B cell (primary cell): Measurements from ENCODE around the gene CLRN2.

Source experiments
- EZH2 ChIP-seq: IDR thresholded peaks from 2 replicates; pipeline ENCODE4 v1.6.1; 2012; ENCODE audit warnings: borderline replicate concordance, low read depth, mild to moderate bottlenecking, moderate library complexity, low read length; ENCODE audit not compliant: insufficient read depth, poor library complexity, severe bottlenecking
- TF ChIP-seq, protein P1 (sequence below): fragments of 200-600 bp; IDR thresholded peaks from one replicate; pipeline ENCODE4 v1.8.0; 2022; ENCODE audit warnings: antibody characterized with exemption, mild to moderate bottlenecking

DNA sequence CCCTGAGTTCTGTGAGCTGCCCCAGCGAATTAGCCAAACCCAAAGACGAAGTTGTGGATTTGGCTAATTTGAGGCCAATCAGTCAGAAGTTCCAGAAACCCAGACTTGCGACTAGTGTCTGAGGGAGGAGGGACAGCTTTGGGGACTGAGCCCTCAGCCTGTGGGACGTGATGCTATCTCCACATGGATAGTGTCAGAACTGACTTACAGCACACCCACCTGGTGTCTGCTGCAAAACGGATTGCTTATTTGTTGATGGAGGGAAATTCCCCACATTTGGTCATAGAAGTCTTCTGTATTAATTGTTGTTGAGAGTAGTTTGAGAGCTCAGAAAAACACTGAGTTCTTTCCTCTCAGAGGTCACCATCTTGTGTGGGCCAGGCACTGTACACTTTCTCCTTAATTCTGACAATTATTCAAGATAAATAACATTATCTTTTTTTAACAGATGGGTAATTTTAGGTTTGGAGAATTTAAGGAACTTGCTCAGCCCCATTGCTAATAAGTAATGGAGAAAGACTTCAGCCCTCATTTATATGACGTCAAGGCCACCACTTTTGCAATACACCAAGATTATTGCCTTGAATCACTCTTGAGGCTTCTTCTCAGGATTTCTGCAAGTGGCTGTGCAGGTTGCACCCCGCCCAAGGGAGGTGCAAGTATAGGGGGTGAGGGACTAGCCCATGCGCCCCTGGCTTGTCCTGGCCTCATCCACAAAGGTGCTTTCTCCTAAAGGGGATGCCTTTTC lies 16.7 kb downstream of the CLRN2 start:
- TF ChIP-seq EZH2: no peak
- TF ChIP-seq, protein P1, sequence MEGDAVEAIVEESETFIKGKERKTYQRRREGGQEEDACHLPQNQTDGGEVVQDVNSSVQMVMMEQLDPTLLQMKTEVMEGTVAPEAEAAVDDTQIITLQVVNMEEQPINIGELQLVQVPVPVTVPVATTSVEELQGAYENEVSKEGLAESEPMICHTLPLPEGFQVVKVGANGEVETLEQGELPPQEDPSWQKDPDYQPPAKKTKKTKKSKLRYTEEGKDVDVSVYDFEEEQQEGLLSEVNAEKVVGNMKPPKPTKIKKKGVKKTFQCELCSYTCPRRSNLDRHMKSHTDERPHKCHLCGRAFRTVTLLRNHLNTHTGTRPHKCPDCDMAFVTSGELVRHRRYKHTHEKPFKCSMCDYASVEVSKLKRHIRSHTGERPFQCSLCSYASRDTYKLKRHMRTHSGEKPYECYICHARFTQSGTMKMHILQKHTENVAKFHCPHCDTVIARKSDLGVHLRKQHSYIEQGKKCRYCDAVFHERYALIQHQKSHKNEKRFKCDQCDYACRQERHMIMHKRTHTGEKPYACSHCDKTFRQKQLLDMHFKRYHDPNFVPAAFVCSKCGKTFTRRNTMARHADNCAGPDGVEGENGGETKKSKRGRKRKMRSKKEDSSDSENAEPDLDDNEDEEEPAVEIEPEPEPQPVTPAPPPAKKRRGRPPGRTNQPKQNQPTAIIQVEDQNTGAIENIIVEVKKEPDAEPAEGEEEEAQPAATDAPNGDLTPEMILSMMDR: no peak
